Transverse colon (tissue), 4 donors: ENCODE data around the gene FAM219A. TPM values are rescaled to one million over a fixed set of nuclear protein-coding genes. Genes with fewer than 3 reads are reported as not detected.

Experiments used
- DNase-seq: peaks from one replicate; pipeline ENCODE4 v3.0.0-alpha.2; 2019
- H3K27ac ChIP-seq, 4 donors: fragments of 200-600 bp; sonication (generic); 2 replicates each; pipeline ENCODE4 v1.5.1; 2016 to 2018; ENCODE audit warnings: inconsistent platforms in 4 of 4
- H3K27me3 ChIP-seq: fragments of 200-600 bp; sonication (generic); 2 replicates; pipeline ENCODE4 v1.5.1; 2017; ENCODE audit warnings: inconsistent platforms
- H3K36me3 ChIP-seq, 4 donors: fragments of 200-600 bp; sonication (generic); 2 replicates each; pipeline ENCODE4 v1.5.1; 2017 to 2019; ENCODE audit warnings: inconsistent platforms in 4 of 4
- H3K4me1 ChIP-seq, 4 donors: fragments of 200-600 bp; sonication (generic); 2 replicates each; pipeline ENCODE4 v1.5.1; 2017 to 2020; ENCODE audit warnings: inconsistent platforms in 4 of 4
- H3K4me3 ChIP-seq, 4 donors: fragments of 200-600 bp; sonication (generic); 1 replicate in 1 of 4; 2 replicates in 3 of 4; pipeline versions ENCODE4 v1.5.1 to v1.6.1; 2017 to 2019; ENCODE audit warnings: inconsistent platforms in 4 of 4
- H3K9me3 ChIP-seq, 2 donors: fragments of 200-600 bp; sonication (generic); 2 replicates each; pipeline ENCODE4 v1.5.1; 2017 to 2019; ENCODE audit warnings: inconsistent platforms in 2 of 2
- CTCF ChIP-seq, 5 experiments: fragments of 200-600 bp in 3 of 5; fragments of 450-650 bp in 2 of 5; sonication (generic) in 3 of 5; IDR thresholded peaks; 1 replicate in 2 of 5; 2 replicates in 3 of 5; pipeline ENCODE4 v1.5.1; 2016 to 2017; ENCODE audit warnings: antibody characterized with exemption in 5 of 5, inconsistent platforms in 3 of 5, mild to moderate bottlenecking in 2 of 5, moderate library complexity in 1 of 5
- EP300 ChIP-seq: sonication (generic); formaldehyde crosslinking; IDR thresholded peaks from one replicate; pipeline ENCODE4 v1.6.1; 2017; ENCODE audit warnings: antibody characterized with exemption, low read depth
- POLR2A ChIP-seq: fragments of 450-650 bp; IDR thresholded peaks from one replicate; pipeline ENCODE4 v1.6.1; 2016; ENCODE audit warnings: antibody characterized with exemption, mild to moderate bottlenecking, moderate library complexity
- POLR2AphosphoS5 ChIP-seq, 3 donors: sonication (generic); formaldehyde crosslinking; IDR thresholded peaks; one replicate each; pipeline ENCODE4 v1.6.1; 2016; ENCODE audit warnings: antibody characterized with exemption in 3 of 3
- WGBS, 2 donors: methylation state at CpG; one replicate each; pipeline ENCODE4 v1.1.5; 2018; ENCODE audit warnings: low coverage in 1 of 2; 5-methylcytosine and 5-hydroxymethylcytosine counted together
- in situ Hi-C, 4 donors: fragments of 200-750 bp; cut with MboI; loops; one replicate each; pipeline versions ENCODE4 v1.15.0 to v1.15.1; 2017; ENCODE audit warnings: low sequenced_read_pairs in 3 of 4, low pct_ligation_motif_present in 1 of 4, low pct_unique_long_range_greater_than_20kb in 1 of 4
- intact Hi-C: fragments of 100-400 bp; cut with DNase I; formaldehyde crosslinking; loops from one replicate; pipeline ENCODE4 v1.15.1; 2023; ENCODE audit warnings: low total_unique reads
- total RNA-seq, 4 donors: library from RNA; depleted of rRNA; stranded (reverse); fragments of >200 nt; gene quantifications; one replicate each; pipeline ENCODE4 v1.1.0, GENCODE V29; 2016

The FAM219A gene, protein sequence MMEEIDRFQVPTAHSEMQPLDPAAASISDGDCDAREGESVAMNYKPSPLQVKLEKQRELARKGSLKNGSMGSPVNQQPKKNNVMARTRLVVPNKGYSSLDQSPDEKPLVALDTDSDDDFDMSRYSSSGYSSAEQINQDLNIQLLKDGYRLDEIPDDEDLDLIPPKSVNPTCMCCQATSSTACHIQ
- 10 to 100 TPM in 1 of 4 donors, 1 to 10 TPM in 3; 3.7 to 15.3 (median 8.0) TPM for total RNA-seq

GRCh38 chr9:34458013-34458958, at the start of gene FAM219A, which contains the start of gene DNAI1:
FAM219A (minus strand) TSS chr9:34458570; CDS start chr9:34458263, 307 bp downstream.
DNAI1 (plus strand) TSS chr9:34458805; CDS start chr9:34459006, 201 bp downstream.
- H3K4me3 ChIP-seq = peak within 1 kb of the TSS; percentile 39 to 86 (median 68)
- H3K27ac ChIP-seq = peak within 1 kb of the TSS; percentile 71 to 87 (median 84)
- H3K4me1 ChIP-seq = peaks cover 8 to 23% (median 17%) of the 10 kb centered on the region in 4 donors
- in situ Hi-C loops = no loop called here
- intact Hi-C loops = no loop called here
- H3K27me3 ChIP-seq = peaks cover 11% of the 10 kb centered on the region
- no peaks in the 10 kb centered on the region for H3K9me3 ChIP-seq
- no peaks in the 10 kb centered on the region for H3K36me3 ChIP-seq
- peak; percentile 99 for DNase-seq
- 0% methylated on average over 4 to 56 of the region's 94 CpGs for WGBS, 2 donors
- TF ChIP-seq POLR2AphosphoS5 (IDR thresholded peaks at IDR 0.05) (peak; percentile 97 to 99 (median 97)), EP300 (no peak), CTCF (IDR thresholded peaks at IDR 0.05) (no peak), POLR2A (peak; percentile 83)

DNA sequence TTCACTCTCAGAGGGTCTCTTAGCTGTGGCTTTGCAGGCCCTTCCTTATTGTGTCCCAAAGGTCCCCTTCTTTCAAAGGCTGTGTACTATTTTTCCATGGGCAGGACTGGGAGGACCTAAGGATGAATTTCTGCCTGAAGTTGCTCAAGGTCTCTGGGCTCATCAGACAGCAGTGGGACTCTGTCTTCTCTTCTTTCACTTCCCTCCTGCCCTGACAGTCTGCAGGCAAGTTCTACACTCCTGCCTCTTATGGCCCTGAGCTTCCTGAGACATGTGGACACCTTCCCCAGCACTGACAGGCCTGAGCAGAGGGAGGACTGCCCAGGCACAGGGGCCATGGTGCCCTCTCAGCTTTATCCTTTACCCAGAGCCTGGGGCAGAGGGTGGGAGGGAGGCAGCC, 49.6 kb upstream of the FAM219A start:
- TF ChIP-seq POLR2AphosphoS5 (IDR thresholded peaks at IDR 0.05) (no peak), POLR2A (no peak), CTCF (IDR thresholded peaks at IDR 0.05) (no peak), EP300 (no peak)
- H3K4me1 ChIP-seq = peaks cover 0 to 11% (median 2%) of the 10 kb centered on the region in 4 donors
- no peak for DNase-seq
- H3K27me3 ChIP-seq = no peaks in the 10 kb centered on the region
- intact Hi-C loops (loop anchor here (10.0 kb wide), 1 partner anchor 77 kb away; the partner anchor contains the start of gene CNTFR), in situ Hi-C loops (no loop called here)
- H3K36me3 ChIP-seq = no peaks in the 10 kb centered on the region
- no peak overlapping the region for H3K4me3 ChIP-seq
- H3K27ac ChIP-seq = no peak overlapping the region
- H3K9me3 ChIP-seq = no peaks in the 10 kb centered on the region

DNA sequence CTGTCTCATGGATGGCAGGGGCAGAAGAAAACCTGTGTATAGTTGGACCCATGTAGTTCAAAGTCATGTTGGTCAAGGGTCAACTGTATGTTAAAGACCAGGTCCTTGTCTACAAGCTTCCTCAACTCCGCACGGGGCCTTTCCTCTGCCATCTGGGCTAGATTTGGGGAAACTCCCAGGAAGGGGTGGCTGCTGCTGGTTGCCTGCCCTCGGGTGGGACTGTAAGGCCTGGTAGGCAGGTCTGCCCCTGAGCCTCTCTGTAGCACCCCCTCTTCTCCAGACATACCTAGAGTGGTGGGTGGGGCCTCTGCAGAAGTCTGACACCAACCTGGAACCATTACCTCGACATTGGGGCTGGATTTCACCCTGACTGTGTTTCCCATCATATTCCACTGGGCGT, 49.2 kb upstream of the FAM219A start:
- in situ Hi-C loops = no loop called here

More for the DNA sequence above, 49.2 kb upstream of the FAM219A start:
- Histone ChIP-seq H3K27me3 (no peaks in the 10 kb centered on the region), H3K4me1 (peaks cover 0 to 11% (median 2%) of the 10 kb centered on the region in 4 donors), H3K4me3 (no peak overlapping the region), H3K36me3 (no peaks in the 10 kb centered on the region), H3K27ac (no peak overlapping the region), H3K9me3 (no peaks in the 10 kb centered on the region)
- no peak for DNase-seq
- intact Hi-C loops = loop anchor here (10.0 kb wide), 1 partner anchor 77 kb away; the partner anchor contains the start of gene CNTFR
- 80% methylated on average over 5 of the region's 5 CpGs; no CpG with 5 or more reads in 1 of the 2 donors for WGBS, 2 donors
- TF ChIP-seq CTCF (IDR thresholded peaks at IDR 0.05) (no peak), POLR2AphosphoS5 (IDR thresholded peaks at IDR 0.05) (no peak), EP300 (no peak), POLR2A (no peak)
